ENCODE data around the gene AP5Z1. TPM values are rescaled to one million over a fixed set of nuclear protein-coding genes. Genes with fewer than 3 reads are reported as not detected.
A peak's percentile ranks its signal among the peaks of the same experiment; 100 is the strongest.

Gene AP5Z1
- total RNA-seq, 1 experiment from 2014 or later: 35.6 TPM

GRCh38 chr7:4772306-4772705 is 3.1 kb upstream of the AP5Z1 start:
- Histone ChIP-seq H3K9me3 (ENCODE audit: low read depth, low read length, poor library complexity, severe bottlenecking) (no peaks in the 10 kb centered on the region), H3K27me3 (replicated peaks; ENCODE audit: insufficient read depth, low read depth, low read length, poor library complexity) (no peaks in the 10 kb centered on the region), H3K4me1 (ENCODE audit: insufficient read depth, low read length, poor library complexity, severe bottlenecking) (peaks cover 11% of the 10 kb centered on the region), H3K27ac (ENCODE audit: low read depth, low read length, poor library complexity, severe bottlenecking) (no peak overlapping the region), H3K4me3 (ENCODE audit: low read depth, low read length, poor library complexity, severe bottlenecking) (no peak overlapping the region), H3K36me3 (ENCODE audit: insufficient read depth, low read length, poor library complexity, severe bottlenecking) (no peaks in the 10 kb centered on the region)
- DNase-seq (ENCODE audit: low spot score): no peak
- ChIA-PET POLR2A (ENCODE audit: low non-redundant PET) (no interaction called here), CTCF (no interaction called here)
- BruUV-seq (replicated peaks): no TSS peak
- intact Hi-C loops (cut with micrococcal nuclease; ENCODE audit: unreplicated experiment): no loop called here
- TF ChIP-seq CTCF (conservative IDR thresholded peaks at IDR 0.05; ENCODE audit: low read depth, low read length): no peak
- no peak for TF ChIP-seq EZH2 (IDR thresholded peaks at IDR 0.05; ENCODE audit: borderline replicate concordance, low read depth, low read length, poor library complexity, severe bottlenecking)

- no peak for DNase-seq (ENCODE audit: low spot score)
- Histone ChIP-seq H3K27ac (ENCODE audit: low read depth, low read length, poor library complexity, severe bottlenecking) (no peak overlapping the region), H3K4me3 (ENCODE audit: low read depth, low read length, poor library complexity, severe bottlenecking) (no peak overlapping the region), H3K36me3 (ENCODE audit: insufficient read depth, low read length, poor library complexity, severe bottlenecking) (no peaks in the 10 kb centered on the region), H3K9me3 (ENCODE audit: low read depth, low read length, poor library complexity, severe bottlenecking) (no peaks in the 10 kb centered on the region), H3K4me1 (ENCODE audit: insufficient read depth, low read length, poor library complexity, severe bottlenecking) (peaks cover 11% of the 10 kb centered on the region), H3K27me3 (replicated peaks; ENCODE audit: insufficient read depth, low read depth, low read length, poor library complexity) (no peaks in the 10 kb centered on the region)
- TF ChIP-seq CTCF (conservative IDR thresholded peaks at IDR 0.05; ENCODE audit: low read depth, low read length): no peak
- no peak for TF ChIP-seq EZH2 (IDR thresholded peaks at IDR 0.05; ENCODE audit: borderline replicate concordance, low read depth, low read length, poor library complexity, severe bottlenecking)
- POLR2A ChIA-PET (ENCODE audit: low non-redundant PET): no interaction called here
- CTCF ChIA-PET: no interaction called here
- BruUV-seq (replicated peaks): no TSS peak
- intact Hi-C loops (cut with micrococcal nuclease; ENCODE audit: unreplicated experiment): no loop called here
These were observed 1.4 kb upstream of the AP5Z1 start for GRCh38 chr7:4774007-4774406.

- POLR2A ChIA-PET (ENCODE audit: low non-redundant PET): interaction anchor here (1.0 kb wide), 1 partner anchor 30 kb away, joined by 3 read pairs; no protein-coding TSS in a partner anchor
- Histone ChIP-seq H3K9me3 (ENCODE audit: low read depth, low read length, poor library complexity, severe bottlenecking) (no peaks in the 10 kb centered on the region), H3K4me1 (ENCODE audit: insufficient read depth, low read length, poor library complexity, severe bottlenecking) (peaks cover 11% of the 10 kb centered on the region), H3K4me3 (ENCODE audit: low read depth, low read length, poor library complexity, severe bottlenecking) (peak overlapping the region; percentile 84), H3K27me3 (replicated peaks; ENCODE audit: insufficient read depth, low read depth, low read length, poor library complexity) (no peaks in the 10 kb centered on the region), H3K36me3 (ENCODE audit: insufficient read depth, low read length, poor library complexity, severe bottlenecking) (no peaks in the 10 kb centered on the region), H3K27ac (ENCODE audit: low read depth, low read length, poor library complexity, severe bottlenecking) (peak overlapping the region; percentile 91)
- peak; percentile 63 for DNase-seq (ENCODE audit: low spot score)
- intact Hi-C loops (cut with micrococcal nuclease; ENCODE audit: unreplicated experiment): no loop called here
- CTCF ChIA-PET: interaction anchor here (0.5 to 0.6 kb wide), 2 partner anchors 9 to 11 kb away, joined by 3 to 9 read pairs; no protein-coding TSS in a partner anchor
- BruUV-seq (replicated peaks): TSS peak; percentile 98
- TF ChIP-seq CTCF (conservative IDR thresholded peaks at IDR 0.05; ENCODE audit: low read depth, low read length) (no peak), EZH2 (IDR thresholded peaks at IDR 0.05; ENCODE audit: borderline replicate concordance, low read depth, low read length, poor library complexity, severe bottlenecking) (no peak)
These were observed 669 bp upstream of the AP5Z1 start for GRCh38 chr7:4774658-4775249.
